Hepatocyte (in vitro differentiated cells): ENCODE results near the gene MSI2.

Experiments
- EZH2phosphoT487 ChIP-seq: fragments of 200-600 bp; sonication (generic); IDR thresholded peaks from one replicate; pipeline ENCODE4 v1.6.1; 2018; ENCODE audit warnings: antibody characterized with exemption, mild to moderate bottlenecking, low read depth, moderate library complexity; ENCODE audit not compliant: unreplicated experiment, severe bottlenecking
- TF ChIP-seq, protein P1 (sequence below): fragments of 200-600 bp; sonication (generic); IDR thresholded peaks from 2 replicates; pipeline ENCODE4 v1.5.1; 2016; ENCODE audit warnings: antibody characterized with exemption, mild to moderate bottlenecking; ENCODE audit not compliant: poor library complexity

DNA sequence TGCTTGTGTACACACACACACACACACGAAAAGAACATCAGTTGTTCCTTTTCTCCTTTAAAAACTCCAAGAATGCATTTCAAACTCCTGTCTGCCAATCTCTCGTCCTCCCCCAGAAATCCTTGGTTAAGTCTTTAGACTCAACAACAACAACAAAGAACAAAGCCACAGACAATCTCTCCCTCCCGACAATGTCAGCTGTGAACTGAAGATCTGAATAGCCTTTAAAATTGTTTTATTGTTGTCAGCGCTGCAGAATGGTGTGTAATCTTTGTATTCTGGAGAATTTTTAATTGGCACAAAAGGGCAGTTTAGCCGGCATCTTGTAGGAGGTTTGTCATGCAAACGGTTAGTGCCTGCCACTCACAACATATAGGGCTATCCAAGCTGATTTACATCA lies 219.5 kb downstream of the MSI2 start:
- TF ChIP-seq, protein P1, sequence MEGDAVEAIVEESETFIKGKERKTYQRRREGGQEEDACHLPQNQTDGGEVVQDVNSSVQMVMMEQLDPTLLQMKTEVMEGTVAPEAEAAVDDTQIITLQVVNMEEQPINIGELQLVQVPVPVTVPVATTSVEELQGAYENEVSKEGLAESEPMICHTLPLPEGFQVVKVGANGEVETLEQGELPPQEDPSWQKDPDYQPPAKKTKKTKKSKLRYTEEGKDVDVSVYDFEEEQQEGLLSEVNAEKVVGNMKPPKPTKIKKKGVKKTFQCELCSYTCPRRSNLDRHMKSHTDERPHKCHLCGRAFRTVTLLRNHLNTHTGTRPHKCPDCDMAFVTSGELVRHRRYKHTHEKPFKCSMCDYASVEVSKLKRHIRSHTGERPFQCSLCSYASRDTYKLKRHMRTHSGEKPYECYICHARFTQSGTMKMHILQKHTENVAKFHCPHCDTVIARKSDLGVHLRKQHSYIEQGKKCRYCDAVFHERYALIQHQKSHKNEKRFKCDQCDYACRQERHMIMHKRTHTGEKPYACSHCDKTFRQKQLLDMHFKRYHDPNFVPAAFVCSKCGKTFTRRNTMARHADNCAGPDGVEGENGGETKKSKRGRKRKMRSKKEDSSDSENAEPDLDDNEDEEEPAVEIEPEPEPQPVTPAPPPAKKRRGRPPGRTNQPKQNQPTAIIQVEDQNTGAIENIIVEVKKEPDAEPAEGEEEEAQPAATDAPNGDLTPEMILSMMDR, result no peak
- no peak for TF ChIP-seq EZH2phosphoT487
